Loucy (cell line): ENCODE results near the gene ZNF726.
"Not testable (repeated sequence)": the region's sequence is repeated elsewhere in the genome, so short reads cannot be mapped to it uniquely, and the experiment has no call there.

Experiments used
- H2AFZ ChIP-seq: fragments of 200-600 bp; sonication (generic); 2 replicates; pipeline ENCODE4 v1.6.0; 2016; ENCODE audit warnings: antibody characterized with exemption, mild to moderate bottlenecking, low read length, moderate library complexity
- H3F3A ChIP-seq: fragments of 200-600 bp; 2 replicates; pipeline ENCODE4 v1.6.0; 2016; ENCODE audit warnings: antibody characterized with exemption, low read depth, mild to moderate bottlenecking
- H3K27me3 ChIP-seq: fragments of 200-600 bp; sonication (generic); 2 replicates; pipeline ENCODE4 v1.6.1; 2014; ENCODE audit warnings: low read length, mild to moderate bottlenecking; ENCODE audit not compliant: insufficient read depth, poor library complexity, severe bottlenecking
- H3K36me3 ChIP-seq: fragments of 200-600 bp; sonication (generic); 2 replicates; pipeline ENCODE4 v1.6.1; 2016; ENCODE audit warnings: low read length; ENCODE audit not compliant: insufficient read depth
- H3K4me1 ChIP-seq: fragments of 200-600 bp; sonication (generic); 2 replicates; pipeline ENCODE4 v1.5.1; 2014; ENCODE audit warnings: low read length, mild to moderate bottlenecking; ENCODE audit not compliant: insufficient read depth, poor library complexity, severe bottlenecking
- H3K4me2 ChIP-seq: fragments of 200-600 bp; sonication (generic); 2 replicates; pipeline ENCODE4 v1.6.0; 2014; ENCODE audit warnings: antibody characterized with exemption, low read length, low read depth, mild to moderate bottlenecking; ENCODE audit not compliant: poor library complexity, severe bottlenecking
- H3K4me3 ChIP-seq: fragments of 200-600 bp; sonication (generic); 2 replicates; pipeline ENCODE4 v1.5.1; 2014; ENCODE audit warnings: low read length, mild to moderate bottlenecking, mixed read lengths; ENCODE audit not compliant: poor library complexity, severe bottlenecking
- H3K79me2 ChIP-seq: fragments of 200-600 bp; sonication (generic); 2 replicates; pipeline ENCODE4 v1.6.1; 2014; ENCODE audit warnings: low read length; ENCODE audit not compliant: insufficient read depth
- H3K9ac ChIP-seq: fragments of 200-600 bp; sonication (generic); 2 replicates; pipeline ENCODE4 v1.6.0; 2014; ENCODE audit warnings: mild to moderate bottlenecking, low read depth, low read length, moderate library complexity; ENCODE audit not compliant: poor library complexity, severe bottlenecking
- H3K9me2 ChIP-seq: fragments of 200-600 bp; sonication (generic); replicated peaks from 2 replicates; pipeline ENCODE4 v1.6.1; 2016; ENCODE audit warnings: low read depth, low read length, mixed read lengths
- H3K9me3 ChIP-seq: fragments of 200-600 bp; sonication (generic); 2 replicates; pipeline ENCODE4 v1.6.1; 2014; ENCODE audit warnings: mild to moderate bottlenecking, antibody characterized with exemption, low read length, low read depth; ENCODE audit not compliant: insufficient read depth
- H4K20me1 ChIP-seq: fragments of 200-600 bp; sonication (generic); 2 replicates; pipeline ENCODE4 v1.6.0; 2014; ENCODE audit warnings: antibody characterized with exemption, low read length, mild to moderate bottlenecking; ENCODE audit not compliant: insufficient read depth, poor library complexity, severe bottlenecking
- EZH2phosphoT487 ChIP-seq: fragments of 200-600 bp; IDR thresholded peaks from 2 replicates; pipeline ENCODE4 v1.6.1; 2018; ENCODE audit warnings: antibody characterized with exemption, mild to moderate bottlenecking, moderate library complexity, borderline replicate concordance
- TF ChIP-seq, protein P1 (sequence below): fragments of 200-600 bp; sonication (generic); conservative IDR thresholded peaks from 2 replicates; pipeline ENCODE4 v1.5.1; 2014; ENCODE audit warnings: mild to moderate bottlenecking, antibody characterized with exemption, low read length

Gene ZNF726

DNA sequence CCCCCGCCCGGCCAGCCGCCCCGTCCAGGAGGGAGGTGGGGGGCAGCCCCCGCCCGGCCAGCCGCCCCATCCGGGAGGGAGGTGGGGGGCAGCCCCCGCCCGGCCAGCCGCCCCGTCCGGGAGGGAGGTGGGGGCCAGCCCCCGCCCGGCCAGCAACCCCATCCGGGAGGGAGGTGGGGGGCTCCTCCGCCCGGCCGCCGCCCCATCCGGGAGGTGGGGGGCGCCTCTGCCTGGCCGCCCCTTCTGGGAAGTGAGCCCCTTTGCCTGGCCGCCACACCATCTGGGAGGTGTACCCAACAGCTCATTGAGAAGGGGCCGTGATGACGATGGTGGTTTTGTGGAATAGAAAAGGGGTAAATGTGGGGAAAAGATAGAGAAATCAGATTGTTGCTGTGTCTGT, 49.6 kb downstream of the ZNF726 start:
- not testable (repeated sequence) for H3F3A ChIP-seq, H4K20me1 ChIP-seq, H3K9ac ChIP-seq, H3K36me3 ChIP-seq, H3K27me3 ChIP-seq, H3K79me2 ChIP-seq, H2AFZ ChIP-seq, H3K9me3 ChIP-seq, H3K9me2 ChIP-seq, H3K4me2 ChIP-seq, H3K4me3 ChIP-seq, H3K4me1 ChIP-seq

DNA sequence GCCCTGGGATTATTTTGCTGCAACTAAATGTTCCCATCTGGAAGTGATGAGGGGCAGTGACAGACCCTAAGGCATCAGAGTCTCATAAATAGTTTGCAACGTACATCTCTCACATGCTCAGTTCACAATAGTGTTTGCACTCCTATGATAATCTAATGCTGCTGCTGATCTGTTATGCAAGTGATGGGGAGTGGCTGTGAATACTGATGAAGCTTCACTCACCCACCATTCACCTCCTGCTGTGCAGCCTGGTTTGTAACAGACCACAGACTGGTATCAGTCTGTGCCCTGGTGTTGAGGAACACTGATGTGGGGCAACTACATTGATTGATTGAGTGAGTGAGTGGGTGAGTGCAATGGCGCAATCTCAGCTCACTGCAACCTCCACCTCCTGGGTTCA, 54.9 kb downstream of the ZNF726 start:
- no peak overlapping the region for H3K4me2 ChIP-seq
- H3F3A ChIP-seq, result no peaks in the 10 kb centered on the region
- H2AFZ ChIP-seq, result no peak overlapping the region
- no peaks in the 10 kb centered on the region for H3K79me2 ChIP-seq
- no peaks in the 10 kb centered on the region for H3K27me3 ChIP-seq
- no peaks in the 10 kb centered on the region for H3K9me2 ChIP-seq
- H4K20me1 ChIP-seq, result no peaks in the 10 kb centered on the region
- H3K9me3 ChIP-seq, result no peaks in the 10 kb centered on the region; the same call in 1 of the 2 replicates
- H3K4me1 ChIP-seq, result no peaks in the 10 kb centered on the region
- no peak overlapping the region for H3K4me3 ChIP-seq
- H3K36me3 ChIP-seq, result no peaks in the 10 kb centered on the region
- no peak for TF ChIP-seq EZH2phosphoT487
- TF ChIP-seq, protein P1, sequence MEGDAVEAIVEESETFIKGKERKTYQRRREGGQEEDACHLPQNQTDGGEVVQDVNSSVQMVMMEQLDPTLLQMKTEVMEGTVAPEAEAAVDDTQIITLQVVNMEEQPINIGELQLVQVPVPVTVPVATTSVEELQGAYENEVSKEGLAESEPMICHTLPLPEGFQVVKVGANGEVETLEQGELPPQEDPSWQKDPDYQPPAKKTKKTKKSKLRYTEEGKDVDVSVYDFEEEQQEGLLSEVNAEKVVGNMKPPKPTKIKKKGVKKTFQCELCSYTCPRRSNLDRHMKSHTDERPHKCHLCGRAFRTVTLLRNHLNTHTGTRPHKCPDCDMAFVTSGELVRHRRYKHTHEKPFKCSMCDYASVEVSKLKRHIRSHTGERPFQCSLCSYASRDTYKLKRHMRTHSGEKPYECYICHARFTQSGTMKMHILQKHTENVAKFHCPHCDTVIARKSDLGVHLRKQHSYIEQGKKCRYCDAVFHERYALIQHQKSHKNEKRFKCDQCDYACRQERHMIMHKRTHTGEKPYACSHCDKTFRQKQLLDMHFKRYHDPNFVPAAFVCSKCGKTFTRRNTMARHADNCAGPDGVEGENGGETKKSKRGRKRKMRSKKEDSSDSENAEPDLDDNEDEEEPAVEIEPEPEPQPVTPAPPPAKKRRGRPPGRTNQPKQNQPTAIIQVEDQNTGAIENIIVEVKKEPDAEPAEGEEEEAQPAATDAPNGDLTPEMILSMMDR, result no peak
- H3K9ac ChIP-seq, result no peak overlapping the region

GRCh38 chr19:23971598-23971997, 56.9 kb downstream of the ZNF726 start:
- Histone ChIP-seq H3F3A (no peaks in the 10 kb centered on the region), H3K36me3 (no peaks in the 10 kb centered on the region), H2AFZ (no peak overlapping the region), H3K9ac (no peak overlapping the region), H3K79me2 (no peaks in the 10 kb centered on the region), H3K27me3 (no peaks in the 10 kb centered on the region), H3K4me1 (no peaks in the 10 kb centered on the region), H4K20me1 (no peaks in the 10 kb centered on the region), H3K4me2 (no peak overlapping the region), H3K9me2 (no peaks in the 10 kb centered on the region), H3K9me3 (no peaks in the 10 kb centered on the region; the same call in 1 of the 2 replicates), H3K4me3 (no peak overlapping the region)
- no peak for TF ChIP-seq EZH2phosphoT487
- TF ChIP-seq, protein P1, result no peak

DNA sequence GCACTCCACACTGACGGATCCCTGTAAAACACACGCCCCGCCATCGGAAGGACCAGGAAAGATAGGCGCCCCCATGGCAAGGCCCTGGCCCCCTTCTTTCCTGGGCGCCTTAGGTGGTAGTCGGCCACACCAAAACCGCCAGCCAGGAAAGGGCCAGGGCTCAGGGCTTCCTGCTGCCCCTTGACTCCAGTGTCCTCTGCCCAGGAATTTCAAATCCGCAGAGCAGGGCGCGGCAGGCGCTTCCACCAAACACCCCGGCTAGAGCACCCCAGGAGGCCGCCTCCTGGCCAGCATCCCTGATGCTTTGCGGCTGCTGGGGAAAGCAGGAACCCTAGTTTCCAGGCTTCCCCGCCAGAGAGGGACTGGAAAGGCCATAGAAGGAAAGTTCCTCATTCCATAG, 57.5 kb downstream of the ZNF726 start:
- no peak overlapping the region for H3K4me2 ChIP-seq
- H3K4me3 ChIP-seq, result no peak overlapping the region
- no peaks in the 10 kb centered on the region for H3K36me3 ChIP-seq
- no peaks in the 10 kb centered on the region for H3K9me2 ChIP-seq
- no peaks in the 10 kb centered on the region for H3K27me3 ChIP-seq
- H3K4me1 ChIP-seq, result no peaks in the 10 kb centered on the region
- no peak overlapping the region for H3K9ac ChIP-seq
- H3K9me3 ChIP-seq, result no peaks in the 10 kb centered on the region; the same call in 1 of the 2 replicates
- no peak for TF ChIP-seq EZH2phosphoT487
- TF ChIP-seq, protein P1, result no peak
- no peak overlapping the region for H2AFZ ChIP-seq
- H4K20me1 ChIP-seq, result no peaks in the 10 kb centered on the region
- H3K79me2 ChIP-seq, result no peaks in the 10 kb centered on the region
- no peaks in the 10 kb centered on the region for H3F3A ChIP-seq
